Measurements from ENCODE around the gene KIF1A.

GRCh38 chr2:240759459-240759858 is 60.6 kb downstream of the KIF1A start:
- TF ChIP-seq CTCF (IDR thresholded peaks at IDR 0.05) = no peak
- TF ChIP-seq EZH2 (IDR thresholded peaks at IDR 0.05) = no peak
